IPS DF 4.7 (cell line): ENCODE results near the gene CCDC27.

Experiments used
- DNase-seq: peaks from one replicate; pipeline ENCODE4 v3.0.0-alpha.2; 2013; ENCODE audit warnings: low spot score; ENCODE audit errors: extremely low read depth

The CCDC27 gene

DNA sequence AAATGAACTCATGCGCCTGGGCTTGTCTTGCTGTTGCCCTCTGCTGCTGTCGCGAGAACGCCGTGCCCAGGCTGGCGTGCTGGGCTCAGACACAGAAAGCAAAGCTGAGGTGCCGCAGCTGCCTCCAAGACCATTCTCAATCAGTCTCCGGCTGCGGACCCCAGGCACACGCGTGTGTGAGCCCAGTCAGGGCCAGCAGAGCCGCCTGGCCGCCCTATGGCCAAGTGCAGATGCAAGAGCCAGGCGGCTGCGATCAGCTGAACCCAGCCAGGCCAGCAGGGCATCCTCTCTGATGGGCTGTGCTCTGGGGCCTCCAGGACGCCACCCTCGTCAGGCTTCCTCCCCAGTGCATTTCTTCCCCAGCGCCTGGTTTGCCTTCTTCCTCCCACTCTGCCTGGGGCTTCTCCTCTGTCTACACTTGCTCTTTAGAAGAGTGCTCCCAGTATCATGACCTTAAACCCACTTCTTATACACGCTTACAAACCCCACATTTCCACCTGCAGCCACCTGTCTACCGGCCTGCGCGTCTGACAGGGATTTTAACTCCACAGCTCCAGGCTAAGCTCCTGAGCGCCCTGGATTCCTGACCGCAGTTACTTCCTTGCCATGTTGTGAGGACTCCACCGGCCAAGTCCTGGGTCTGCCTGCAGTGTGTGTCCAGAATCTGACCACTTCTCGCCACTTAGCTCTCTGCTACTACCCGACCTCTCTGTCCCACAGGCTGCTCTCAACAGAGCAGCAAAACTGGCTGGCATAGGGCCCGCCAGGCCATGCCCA, 65.8 kb downstream of the CCDC27 start:
- DNase-seq: no peak

DNA sequence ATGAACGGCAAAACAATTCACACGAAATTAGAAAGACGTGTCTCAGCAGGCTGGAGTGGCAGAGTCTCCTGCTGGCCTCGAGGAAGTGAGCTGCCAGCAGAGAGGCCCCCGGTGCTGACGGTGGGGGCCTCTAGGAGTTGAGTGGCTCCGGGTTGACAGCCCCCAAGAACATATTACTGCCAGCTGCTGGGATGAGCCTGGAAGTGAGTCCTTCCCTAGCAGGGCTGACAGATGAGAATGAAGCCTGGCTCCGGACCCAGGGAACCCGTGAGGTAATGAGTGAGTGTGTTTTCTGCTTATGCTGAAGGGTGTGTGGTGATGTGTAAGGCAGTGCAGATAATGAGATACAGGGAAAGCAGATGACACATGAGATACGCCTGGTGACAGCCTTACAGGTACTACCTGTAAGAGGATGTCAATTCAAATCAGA, 67.5 kb downstream of the CCDC27 start:
- no peak for DNase-seq

DNA sequence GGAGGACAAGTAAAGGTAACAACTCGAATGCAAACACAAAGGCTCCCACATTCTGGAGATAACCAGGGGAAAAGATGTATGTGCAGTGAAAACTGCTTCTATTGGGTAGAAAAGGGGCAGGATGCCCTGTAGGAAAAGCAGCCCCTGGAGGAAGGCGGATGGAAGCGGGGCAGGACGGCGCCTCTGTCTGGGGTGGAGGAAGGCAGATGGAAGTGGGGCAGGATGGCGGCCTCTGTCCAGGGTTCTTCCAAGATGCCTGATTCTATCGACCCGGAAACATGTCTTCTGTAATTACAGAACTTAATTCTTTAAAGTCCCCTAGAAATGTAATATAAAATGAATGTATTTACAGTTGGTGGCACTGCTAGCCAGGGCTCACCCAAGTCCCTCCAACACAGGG, 68.1 kb downstream of the CCDC27 start:
- DNase-seq: no peak

DNA sequence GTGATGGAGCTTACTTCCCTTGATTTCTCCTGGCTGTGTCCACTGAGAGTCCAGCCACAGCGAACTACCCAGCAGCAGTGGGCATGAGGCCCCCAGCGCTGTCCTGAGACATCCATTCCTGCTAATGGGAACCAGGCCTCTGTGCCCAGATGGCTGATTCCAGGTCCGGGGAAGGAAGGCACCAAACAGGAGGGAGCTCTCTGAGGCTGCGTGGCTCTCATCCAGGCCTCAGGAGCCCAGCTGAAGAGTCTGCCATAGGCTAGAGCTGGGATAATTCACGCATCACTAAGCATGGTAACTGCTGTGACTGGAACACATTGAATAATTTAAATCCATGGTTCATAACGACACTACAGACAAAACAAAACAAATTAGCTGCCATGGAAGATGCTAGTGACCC, 68.8 kb downstream of the CCDC27 start:
- DNase-seq: no peak
